Omental fat pad (tissue), 4 donors: ENCODE results near the gene FAM20B. TPM values are rescaled to one million over a fixed set of nuclear protein-coding genes. Genes with fewer than 3 reads are reported as not detected.
A peak's percentile ranks its signal among the peaks of the same experiment; 100 is the strongest.
"Not testable (repeated sequence)": the region's sequence is repeated elsewhere in the genome, so short reads cannot be mapped to it uniquely, and the experiment has no call there.

Experiments used
- ATAC-seq: fragments of 150-250 bp; one replicate; pipeline ENCODE4 v1.9.1; 2016; ENCODE audit warnings: mild to moderate bottlenecking, moderate library complexity; ENCODE audit not compliant: low FRiP score
- DNase-seq: peaks from one replicate; pipeline ENCODE4 v3.0.0-alpha.2; 2019; ENCODE audit warnings: low spot score
- CTCF ChIP-seq, 3 donors: fragments of 450-650 bp; IDR thresholded peaks; one replicate each; pipeline ENCODE4 v1.5.1; 2016 to 2017; ENCODE audit warnings: antibody characterized with exemption in 3 of 3, mild to moderate bottlenecking in 3 of 3, moderate library complexity in 2 of 3
- total RNA-seq, 4 donors: library from RNA; depleted of rRNA; stranded (reverse); fragments of >200 nt; gene quantifications; one replicate each; pipeline ENCODE4 v1.1.0, GENCODE V29; 2016

Gene FAM20B
- total RNA-seq, 4 donors from 2014 or later = 27.6 to 37.0 (median 35.0) TPM

GRCh38 chr1:178999061-178999460, 26.6 kb upstream of the FAM20B start:
- DNase-seq = no peak
- no peak for TF ChIP-seq CTCF (IDR thresholded peaks at IDR 0.05)

GRCh38 chr1:179001451-179001850, 24.2 kb upstream of the FAM20B start:
- DNase-seq = no peak
- no peak for TF ChIP-seq CTCF (IDR thresholded peaks at IDR 0.05)
- ATAC-seq = no peak

More at GRCh38 chr1:178999061-178999460, 26.6 kb upstream of the FAM20B start:
- ATAC-seq = no peak

GRCh38 chr1:179002064-179002463, 23.6 kb upstream of the FAM20B start:
- ATAC-seq, DNase-seq: not testable (repeated sequence)

- peak in 2 of 3 donors; percentile 34 to 69 for TF ChIP-seq CTCF (IDR thresholded peaks at IDR 0.05)
- DNase-seq (peak; percentile 95), ATAC-seq (peak; percentile 74)
These were observed 22.9 kb upstream of the FAM20B start for GRCh38 chr1:179002552-179003345.

GRCh38 chr1:179003512-179004066, 22.1 kb upstream of the FAM20B start:
- DNase-seq (no peak), ATAC-seq (no peak)
- no peak for TF ChIP-seq CTCF (IDR thresholded peaks at IDR 0.05)

GRCh38 chr1:179007233-179007632, 18.5 kb upstream of the FAM20B start:
- ATAC-seq = no peak
- no peak for TF ChIP-seq CTCF (IDR thresholded peaks at IDR 0.05)
- DNase-seq = no peak

- TF ChIP-seq CTCF (IDR thresholded peaks at IDR 0.05) = no peak
- DNase-seq (no peak), ATAC-seq (no peak)
These were observed 15.0 kb upstream of the FAM20B start for GRCh38 chr1:179010671-179011070.
